ENCODE results near the gene ZNF346. TPM values are rescaled to one million over a fixed set of nuclear protein-coding genes. Genes with fewer than 3 reads are reported as not detected.

ZNF346 gene
- total RNA-seq, 1 donor from 2014 or later: 13.9 TPM

- no peak overlapping the region for H3K27ac ChIP-seq
- peaks cover 17% of the 10 kb centered on the region for H3K4me1 ChIP-seq
- peaks cover 4% of the 10 kb centered on the region for H3K9me3 ChIP-seq
- DNase-seq (no peak), ATAC-seq (no peak)
- no peaks in the 10 kb centered on the region for H3K27me3 ChIP-seq (ENCODE audit: low read depth)
- TF ChIP-seq CTCF (IDR thresholded peaks at IDR 0.05): no peak
- no peak overlapping the region for H3K4me3 ChIP-seq
- intact Hi-C loops (cut with DNase I): no loop called here
- H3K36me3 ChIP-seq: peaks cover 9% of the 10 kb centered on the region
Observed at GRCh38 chr5:177027665-177028064, 5.2 kb downstream of the ZNF346 start.

GRCh38 chr5:177029498-177029897 lies 7.0 kb downstream of the ZNF346 start:
- TF ChIP-seq CTCF (IDR thresholded peaks at IDR 0.05): no peak
- intact Hi-C loops (cut with DNase I): no loop called here
- Histone ChIP-seq H3K9me3 (peaks cover 4% of the 10 kb centered on the region), H3K36me3 (peaks cover 9% of the 10 kb centered on the region), H3K27me3 (ENCODE audit: low read depth) (no peaks in the 10 kb centered on the region), H3K4me1 (peaks cover 6% of the 10 kb centered on the region), H3K27ac (no peak overlapping the region), H3K4me3 (no peak overlapping the region)
- DNase-seq (no peak), ATAC-seq (no peak)

- no peaks in the 10 kb centered on the region for H3K4me1 ChIP-seq
- intact Hi-C loops (cut with DNase I): no loop called here
- peaks cover 4% of the 10 kb centered on the region for H3K9me3 ChIP-seq
- H3K36me3 ChIP-seq: peaks cover 5% of the 10 kb centered on the region
- no peak for TF ChIP-seq CTCF (IDR thresholded peaks at IDR 0.05)
- no peak overlapping the region for H3K27ac ChIP-seq
- no peak overlapping the region for H3K4me3 ChIP-seq
- H3K27me3 ChIP-seq (ENCODE audit: low read depth): no peaks in the 10 kb centered on the region
- ATAC-seq (no peak), DNase-seq (no peak)
Observed at GRCh38 chr5:177035976-177036375, 13.5 kb downstream of the ZNF346 start.

GRCh38 chr5:177036443-177036842 lies 13.9 kb downstream of the ZNF346 start:
- intact Hi-C loops (cut with DNase I): no loop called here
- Histone ChIP-seq H3K27ac (no peak overlapping the region), H3K4me3 (no peak overlapping the region), H3K27me3 (ENCODE audit: low read depth) (no peaks in the 10 kb centered on the region), H3K9me3 (peaks cover 2% of the 10 kb centered on the region), H3K36me3 (peaks cover 10% of the 10 kb centered on the region), H3K4me1 (no peaks in the 10 kb centered on the region)
- no peak for ATAC-seq
- TF ChIP-seq CTCF (IDR thresholded peaks at IDR 0.05): no peak
- no peak for DNase-seq

GRCh38 chr5:177036921-177037320 lies 14.4 kb downstream of the ZNF346 start:
- H3K4me1 ChIP-seq: no peaks in the 10 kb centered on the region

More at GRCh38 chr5:177036921-177037320, 14.4 kb downstream of the ZNF346 start:
- Histone ChIP-seq H3K9me3 (no peaks in the 10 kb centered on the region), H3K4me3 (no peak overlapping the region), H3K36me3 (peaks cover 15% of the 10 kb centered on the region), H3K27me3 (ENCODE audit: low read depth) (no peaks in the 10 kb centered on the region), H3K27ac (no peak overlapping the region)
- ATAC-seq: no peak
- intact Hi-C loops (cut with DNase I): no loop called here
- no peak for TF ChIP-seq CTCF (IDR thresholded peaks at IDR 0.05)
- DNase-seq: no peak
